HepG2 (cell line): Measurements from ENCODE around the gene CCDC83. TPM values are rescaled to one million over a fixed set of nuclear protein-coding genes. Genes with fewer than 3 reads are reported as not detected.

Experiments used
- ATAC-seq: fragments of 200-7000 bp; cut with Tn5 transposase; 3 replicates; pipeline ENCODE4 v1.9.1; 2020; ENCODE audit warnings: mild to moderate bottlenecking, moderate library complexity
- BruUV-seq: library from RNA; stranded (reverse); fragments of 400-500 nt; replicated peaks from 2 replicates; lab custom pipeline; 2021; lab: Mats Ljungman, UMichigan
- CTCF ChIA-PET: fragments of 300-600 bp; formaldehyde crosslinking; extraction: SDS; loops from one replicate; lab custom pipeline; 2021; ENCODE audit warnings: low total read pairs, inconsistent platforms, low intra/inter-chr PET ratio; lab: Yijun Ruan, JAX
- POLR2A ChIA-PET: fragments of 350-600 bp; sonication (Branson Sonifier 250); formaldehyde crosslinking; loops from one replicate; lab custom pipeline; 2020; ENCODE audit warnings: antibody characterized with exemption, inconsistent platforms; lab: Yijun Ruan, JAX
- DNase-seq: peaks from one replicate; pipeline ENCODE4 v3.0.0-alpha.2; 2015; ENCODE audit warnings: low spot score
- FAIRE-seq: peaks from 3 replicates; lab custom pipeline; 2011; peaks lifted over from hg19 to GRCh38; lab: Jason Lieb, UNC
- H2AFZ ChIP-seq: one replicate; pipeline ENCODE4 v1.6.1; 2011; ENCODE audit warnings: low read length, inconsistent platforms
- H3K27ac ChIP-seq: fragments of 300-600 bp; 3 replicates; pipeline ENCODE4 v1.8.0; 2011; ENCODE audit warnings: mixed run types, mild to moderate bottlenecking, mixed read lengths, low read length, inconsistent platforms; ENCODE audit not compliant: insufficient read depth; ENCODE audit errors: extremely low read length
- H3K27me3 ChIP-seq, 2 experiments: fragments of 200-600 bp in 1 of 2; 2 replicates in 1 of 2; 3 replicates in 1 of 2; pipeline versions ENCODE4 v1.6.0 to v1.8.0; 2011; ENCODE audit warnings: low read length in 2 of 2, mild to moderate bottlenecking in 2 of 2, moderate library complexity in 2 of 2, inconsistent platforms in 1 of 2; ENCODE audit not compliant: insufficient read depth in 2 of 2, control insufficient read depth in 1 of 2
- H3K36me3 ChIP-seq, 2 experiments: fragments of 200-600 bp in 1 of 2; replicated peaks in 1 of 2; 2 replicates in 1 of 2; 3 replicates in 1 of 2; pipeline versions ENCODE4 v1.5.1 to v1.8.0; 2011; ENCODE audit warnings: low read length in 2 of 2, inconsistent platforms in 1 of 2; ENCODE audit not compliant: insufficient read depth in 2 of 2, control insufficient read depth in 1 of 2
- H3K4me1 ChIP-seq: 2 replicates; pipeline ENCODE4 v1.5.1; 2012; ENCODE audit warnings: low read length, inconsistent platforms; ENCODE audit not compliant: insufficient read depth
- H3K4me2 ChIP-seq: 2 replicates; pipeline ENCODE4 v1.6.0; 2011; ENCODE audit warnings: low read depth, low read length, inconsistent platforms
- H3K4me3 ChIP-seq, 3 experiments: fragments of 200-600 bp in 1 of 3; sonication (generic), shearing (Covaris generic) in 1 of 3; replicated peaks in 1 of 3; 2 replicates each; pipeline ENCODE4 v1.5.1; 2011 to 2016; ENCODE audit warnings: low read length in 3 of 3, inconsistent platforms in 2 of 3, low read depth in 2 of 3, mild to moderate bottlenecking in 2 of 3, control low read depth in 1 of 3, mixed read lengths in 1 of 3; ENCODE audit not compliant: insufficient read depth in 1 of 3
- H3K79me2 ChIP-seq: one replicate; pipeline ENCODE4 v1.6.1; 2011; ENCODE audit warnings: low read length, inconsistent platforms; ENCODE audit not compliant: insufficient read depth
- H3K9ac ChIP-seq: 2 replicates; pipeline ENCODE4 v1.6.0; 2011; ENCODE audit warnings: mild to moderate bottlenecking, low read depth, low read length, inconsistent platforms; ENCODE audit not compliant: insufficient read depth
- H3K9me3 ChIP-seq: 2 replicates; pipeline ENCODE4 v1.5.1; 2012; ENCODE audit warnings: mild to moderate bottlenecking, low read length
- H4K20me1 ChIP-seq: 2 replicates; pipeline ENCODE4 v1.6.0; 2011; ENCODE audit warnings: inconsistent platforms, mild to moderate bottlenecking, low read length, moderate library complexity; ENCODE audit not compliant: insufficient read depth
- FOXP1 ChIP-seq, 2 experiments: fragments of 450-650 bp in 1 of 2; IDR thresholded peaks; 2 replicates each; pipeline ENCODE4 v1.6.1; 2017 to 2018; ENCODE audit warnings: antibody characterized with exemption in 1 of 2
- GTF2F1 ChIP-seq: fragments of 150-350 bp; IDR thresholded peaks from 2 replicates; pipeline ENCODE4 v1.6.1; 2014; ENCODE audit warnings: low read length
- KDM5A ChIP-seq: fragments of 200-600 bp; sonication (generic); IDR thresholded peaks from 2 replicates; pipeline ENCODE4 v1.7.0; 2018; ENCODE audit warnings: antibody characterized with exemption, mild to moderate bottlenecking, low read length, borderline replicate concordance
- SOX6 ChIP-seq, 2 experiments: fragments of 450-650 bp in 1 of 2; sonication (generic) in 1 of 2; formaldehyde crosslinking in 1 of 2; IDR thresholded peaks; 2 replicates each; pipeline versions ENCODE4 v1.4.0 to v1.6.1; 2017 to 2020; ENCODE audit warnings: antibody characterized with exemption in 1 of 2, mild to moderate bottlenecking in 1 of 2, missing genetic modification reagents in 1 of 2
- ZFP1 ChIP-seq: IDR thresholded peaks from 2 replicates; pipeline ENCODE4 v1.6.1; 2016
- ZNF143 ChIP-seq: sonication (generic); formaldehyde crosslinking; IDR thresholded peaks from 2 replicates; pipeline ENCODE4 v1.4.0; 2020; ENCODE audit warnings: missing genetic modification reagents
- ZNF709 ChIP-seq: sonication (generic); formaldehyde crosslinking; IDR thresholded peaks from 2 replicates; pipeline ENCODE4 v1.5.0; 2020; ENCODE audit warnings: mild to moderate bottlenecking, missing genetic modification reagents
- WGBS: methylation state at CpG from one replicate; pipeline ENCODE4 v1.1.6; 2017; ENCODE audit warnings: low lambda C conversion rate; 5-methylcytosine and 5-hydroxymethylcytosine counted together
- in situ Hi-C: cut with HindIII; loops from 2 replicates; pipeline ENCODE4 v1.10.0; 2017; ENCODE audit warnings: low pct_unique_long_range_greater_than_20kb; ENCODE audit not compliant: extremely low pct_ligation_motif_present
- intact Hi-C: fragments of 100-400 bp; cut with micrococcal nuclease; formaldehyde crosslinking; loops from one replicate; pipeline ENCODE4 v1.10.0; 2022; ENCODE audit not compliant: unreplicated experiment
- polyA plus RNA-seq, 8 experiments: library from polyadenylated mRNA; depleted of rRNA in 3 of 8; stranded (reverse) in 7 of 8; unstranded in 1 of 8; fragments of >200 nt; fragmentation: Illumina TruSeq in 4 of 8; extraction: Trizol in 4 of 8; gene quantifications; 2 replicates each; pipeline versions ENCODE4 v1.2.1 to v1.2.3, GENCODE V29; 2011 to 2016; ENCODE audit warnings: low read depth in 4 of 8, missing spikeins in 1 of 8, mixed read lengths in 1 of 8; ENCODE audit not compliant: insufficient read depth in 1 of 8
- total RNA-seq, 5 experiments: library from RNA; depleted of rRNA; stranded (reverse); fragments of >200 nt; fragmentation: Illumina TruSeq; extraction: Trizol; gene quantifications; 2 replicates each; pipeline ENCODE4 v1.2.3, GENCODE V29; 2016; ENCODE audit warnings: low read depth in 1 of 5
- TF ChIP-seq, protein P1 (sequence below): fragments of 450-650 bp; IDR thresholded peaks from 2 replicates; pipeline ENCODE4 v1.6.1; 2016
- TF ChIP-seq, protein P2 (sequence below): IDR thresholded peaks from 2 replicates; pipeline ENCODE4 v1.6.1; 2016; ENCODE audit warnings: missing genetic modification reagents, missing compliant biosample characterization
- TF ChIP-seq, protein P3 (sequence below): IDR thresholded peaks from 2 replicates; pipeline ENCODE4 v1.6.1; 2012; ENCODE audit warnings: inconsistent platforms
- TF ChIP-seq, protein P4 (sequence below): sonication (generic); formaldehyde crosslinking; IDR thresholded peaks from 2 replicates; pipeline ENCODE4 v1.5.0; 2020; ENCODE audit warnings: mild to moderate bottlenecking, missing genetic modification reagents
- TF ChIP-seq, protein P5 (sequence below): sonication (generic); formaldehyde crosslinking; IDR thresholded peaks from 2 replicates; pipeline ENCODE4 v1.4.0; 2020; ENCODE audit warnings: mild to moderate bottlenecking, missing genetic modification reagents
- TF ChIP-seq, protein P6 (sequence below): IDR thresholded peaks from 2 replicates; pipeline ENCODE4 v1.6.1; 2016; ENCODE audit warnings: mild to moderate bottlenecking

CCDC83 gene
- total and polyA plus RNA-seq, 2 of the 13 experiments (the other 11 are each of a cell fraction or from before 2014, with no cell fraction given): not detected

DNA sequence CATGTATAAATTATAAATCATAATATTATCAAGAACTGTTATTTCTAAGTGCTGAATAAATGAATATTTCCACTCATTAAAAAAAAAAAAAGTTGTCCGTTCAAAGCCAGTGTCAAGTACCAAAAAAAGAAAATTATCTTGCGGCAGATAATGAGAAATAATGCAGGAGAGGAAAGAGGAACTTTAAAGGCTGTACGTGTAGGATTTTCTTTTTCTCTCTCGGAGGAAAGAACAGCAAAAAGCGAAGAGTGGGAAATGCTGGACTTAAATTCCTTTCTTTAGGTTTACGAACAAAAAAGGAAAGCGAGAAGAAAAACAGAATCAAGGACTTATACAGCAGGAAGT lies 999 bp upstream of the CCDC83 start:
- peak overlapping the region; percentile 78 for H3K9ac ChIP-seq
- peak overlapping the region; percentile 72 for H3K27ac ChIP-seq
- H2AFZ ChIP-seq: peak overlapping the region; percentile 91
- no peaks in the 10 kb centered on the region; a peak in 1 of 5 replicates for H3K27me3 ChIP-seq
- ChIA-PET CTCF (interaction anchor here (1.3 to 1.4 kb wide), 3 partner anchors 339 to 437 kb away, joined by 6 to 8 read pairs (median 7); no protein-coding TSS in a partner anchor), POLR2A (interaction anchor here (0.6 to 1.5 kb wide), 7 partner anchors 65 to 435 kb away, joined by 3 to 11 read pairs (median 4); partner anchors contain the start of genes PICALM and TMEM126B)
- no peaks in the 10 kb centered on the region for H4K20me1 ChIP-seq
- H3K36me3 ChIP-seq: no peaks in the 10 kb centered on the region
- intact Hi-C loops (loop anchor here (1.0 to 10.0 kb wide), 6 partner anchors 77 to 439 kb away; no protein-coding TSS in a partner anchor), in situ Hi-C loops (loop anchor here (10.0 kb wide), 1 partner anchor 351 kb away; no protein-coding TSS in a partner anchor)
- no peaks in the 10 kb centered on the region for H3K79me2 ChIP-seq
- no peaks in the 10 kb centered on the region for H3K9me3 ChIP-seq
- ATAC-seq (no peak), DNase-seq (no peak), FAIRE-seq (no peak)
- peak overlapping the region; percentile 63 to 85 (median 73) for H3K4me3 ChIP-seq
- BruUV-seq: TSS peak; percentile 88
- 39% methylated on average over 7 of the region's 7 CpGs for WGBS
- peak overlapping the region; percentile 95 for H3K4me2 ChIP-seq
- peaks cover 10% of the 10 kb centered on the region for H3K4me1 ChIP-seq
- TF ChIP-seq, protein P1, sequence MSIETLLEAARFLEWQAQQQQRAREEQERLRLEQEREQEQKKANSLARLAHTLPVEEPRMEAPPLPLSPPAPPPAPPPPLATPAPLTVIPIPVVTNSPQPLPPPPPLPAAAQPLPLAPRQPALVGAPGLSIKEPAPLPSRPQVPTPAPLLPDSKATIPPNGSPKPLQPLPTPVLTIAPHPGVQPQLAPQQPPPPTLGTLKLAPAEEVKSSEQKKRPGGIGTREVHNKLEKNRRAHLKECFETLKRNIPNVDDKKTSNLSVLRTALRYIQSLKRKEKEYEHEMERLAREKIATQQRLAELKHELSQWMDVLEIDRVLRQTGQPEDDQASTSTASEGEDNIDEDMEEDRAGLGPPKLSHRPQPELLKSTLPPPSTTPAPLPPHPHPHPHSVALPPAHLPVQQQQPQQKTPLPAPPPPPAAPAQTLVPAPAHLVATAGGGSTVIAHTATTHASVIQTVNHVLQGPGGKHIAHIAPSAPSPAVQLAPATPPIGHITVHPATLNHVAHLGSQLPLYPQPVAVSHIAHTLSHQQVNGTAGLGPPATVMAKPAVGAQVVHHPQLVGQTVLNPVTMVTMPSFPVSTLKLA: no peak
- TF ChIP-seq FOXP1 (IDR thresholded peaks at IDR 0.05) (no peak), FOXP1 (CRISPR knock-in tag; IDR thresholded peaks at IDR 0.05) (no peak), ZNF709 (CRISPR knock-in tag) (no peak), ZFP1 (CRISPR knock-in tag) (no peak), GTF2F1 (no peak), SOX6 (IDR thresholded peaks at IDR 0.05) (no peak), SOX6 (CRISPR knock-in tag; IDR thresholded peaks at IDR 0.05) (no peak), ZNF143 (CRISPR knock-in tag) (no peak), KDM5A (no peak)
- TF ChIP-seq, protein P2, sequence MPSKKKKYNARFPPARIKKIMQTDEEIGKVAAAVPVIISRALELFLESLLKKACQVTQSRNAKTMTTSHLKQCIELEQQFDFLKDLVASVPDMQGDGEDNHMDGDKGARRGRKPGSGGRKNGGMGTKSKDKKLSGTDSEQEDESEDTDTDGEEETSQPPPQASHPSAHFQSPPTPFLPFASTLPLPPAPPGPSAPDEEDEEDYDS (CRISPR knock-in tag): no peak
- TF ChIP-seq, protein P3, sequence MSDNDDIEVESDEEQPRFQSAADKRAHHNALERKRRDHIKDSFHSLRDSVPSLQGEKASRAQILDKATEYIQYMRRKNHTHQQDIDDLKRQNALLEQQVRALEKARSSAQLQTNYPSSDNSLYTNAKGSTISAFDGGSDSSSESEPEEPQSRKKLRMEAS: no peak
- TF ChIP-seq, protein P4, sequence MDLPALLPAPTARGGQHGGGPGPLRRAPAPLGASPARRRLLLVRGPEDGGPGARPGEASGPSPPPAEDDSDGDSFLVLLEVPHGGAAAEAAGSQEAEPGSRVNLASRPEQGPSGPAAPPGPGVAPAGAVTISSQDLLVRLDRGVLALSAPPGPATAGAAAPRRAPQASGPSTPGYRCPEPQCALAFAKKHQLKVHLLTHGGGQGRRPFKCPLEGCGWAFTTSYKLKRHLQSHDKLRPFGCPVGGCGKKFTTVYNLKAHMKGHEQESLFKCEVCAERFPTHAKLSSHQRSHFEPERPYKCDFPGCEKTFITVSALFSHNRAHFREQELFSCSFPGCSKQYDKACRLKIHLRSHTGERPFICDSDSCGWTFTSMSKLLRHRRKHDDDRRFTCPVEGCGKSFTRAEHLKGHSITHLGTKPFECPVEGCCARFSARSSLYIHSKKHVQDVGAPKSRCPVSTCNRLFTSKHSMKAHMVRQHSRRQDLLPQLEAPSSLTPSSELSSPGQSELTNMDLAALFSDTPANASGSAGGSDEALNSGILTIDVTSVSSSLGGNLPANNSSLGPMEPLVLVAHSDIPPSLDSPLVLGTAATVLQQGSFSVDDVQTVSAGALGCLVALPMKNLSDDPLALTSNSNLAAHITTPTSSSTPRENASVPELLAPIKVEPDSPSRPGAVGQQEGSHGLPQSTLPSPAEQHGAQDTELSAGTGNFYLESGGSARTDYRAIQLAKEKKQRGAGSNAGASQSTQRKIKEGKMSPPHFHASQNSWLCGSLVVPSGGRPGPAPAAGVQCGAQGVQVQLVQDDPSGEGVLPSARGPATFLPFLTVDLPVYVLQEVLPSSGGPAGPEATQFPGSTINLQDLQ (CRISPR knock-in tag): no peak
- TF ChIP-seq, protein P5, sequence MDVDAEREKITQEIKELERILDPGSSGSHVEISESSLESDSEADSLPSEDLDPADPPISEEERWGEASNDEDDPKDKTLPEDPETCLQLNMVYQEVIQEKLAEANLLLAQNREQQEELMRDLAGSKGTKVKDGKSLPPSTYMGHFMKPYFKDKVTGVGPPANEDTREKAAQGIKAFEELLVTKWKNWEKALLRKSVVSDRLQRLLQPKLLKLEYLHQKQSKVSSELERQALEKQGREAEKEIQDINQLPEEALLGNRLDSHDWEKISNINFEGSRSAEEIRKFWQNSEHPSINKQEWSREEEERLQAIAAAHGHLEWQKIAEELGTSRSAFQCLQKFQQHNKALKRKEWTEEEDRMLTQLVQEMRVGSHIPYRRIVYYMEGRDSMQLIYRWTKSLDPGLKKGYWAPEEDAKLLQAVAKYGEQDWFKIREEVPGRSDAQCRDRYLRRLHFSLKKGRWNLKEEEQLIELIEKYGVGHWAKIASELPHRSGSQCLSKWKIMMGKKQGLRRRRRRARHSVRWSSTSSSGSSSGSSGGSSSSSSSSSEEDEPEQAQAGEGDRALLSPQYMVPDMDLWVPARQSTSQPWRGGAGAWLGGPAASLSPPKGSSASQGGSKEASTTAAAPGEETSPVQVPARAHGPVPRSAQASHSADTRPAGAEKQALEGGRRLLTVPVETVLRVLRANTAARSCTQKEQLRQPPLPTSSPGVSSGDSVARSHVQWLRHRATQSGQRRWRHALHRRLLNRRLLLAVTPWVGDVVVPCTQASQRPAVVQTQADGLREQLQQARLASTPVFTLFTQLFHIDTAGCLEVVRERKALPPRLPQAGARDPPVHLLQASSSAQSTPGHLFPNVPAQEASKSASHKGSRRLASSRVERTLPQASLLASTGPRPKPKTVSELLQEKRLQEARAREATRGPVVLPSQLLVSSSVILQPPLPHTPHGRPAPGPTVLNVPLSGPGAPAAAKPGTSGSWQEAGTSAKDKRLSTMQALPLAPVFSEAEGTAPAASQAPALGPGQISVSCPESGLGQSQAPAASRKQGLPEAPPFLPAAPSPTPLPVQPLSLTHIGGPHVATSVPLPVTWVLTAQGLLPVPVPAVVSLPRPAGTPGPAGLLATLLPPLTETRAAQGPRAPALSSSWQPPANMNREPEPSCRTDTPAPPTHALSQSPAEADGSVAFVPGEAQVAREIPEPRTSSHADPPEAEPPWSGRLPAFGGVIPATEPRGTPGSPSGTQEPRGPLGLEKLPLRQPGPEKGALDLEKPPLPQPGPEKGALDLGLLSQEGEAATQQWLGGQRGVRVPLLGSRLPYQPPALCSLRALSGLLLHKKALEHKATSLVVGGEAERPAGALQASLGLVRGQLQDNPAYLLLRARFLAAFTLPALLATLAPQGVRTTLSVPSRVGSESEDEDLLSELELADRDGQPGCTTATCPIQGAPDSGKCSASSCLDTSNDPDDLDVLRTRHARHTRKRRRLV: no peak
- TF ChIP-seq, protein P6, sequence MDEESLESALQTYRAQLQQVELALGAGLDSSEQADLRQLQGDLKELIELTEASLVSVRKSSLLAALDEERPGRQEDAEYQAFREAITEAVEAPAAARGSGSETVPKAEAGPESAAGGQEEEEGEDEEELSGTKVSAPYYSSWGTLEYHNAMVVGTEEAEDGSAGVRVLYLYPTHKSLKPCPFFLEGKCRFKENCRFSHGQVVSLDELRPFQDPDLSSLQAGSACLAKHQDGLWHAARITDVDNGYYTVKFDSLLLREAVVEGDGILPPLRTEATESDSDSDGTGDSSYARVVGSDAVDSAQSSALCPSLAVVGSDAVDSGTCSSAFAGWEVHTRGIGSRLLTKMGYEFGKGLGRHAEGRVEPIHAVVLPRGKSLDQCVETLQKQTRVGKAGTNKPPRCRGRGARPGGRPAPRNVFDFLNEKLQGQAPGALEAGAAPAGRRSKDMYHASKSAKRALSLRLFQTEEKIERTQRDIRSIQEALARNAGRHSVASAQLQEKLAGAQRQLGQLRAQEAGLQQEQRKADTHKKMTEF (CRISPR knock-in tag): no peak
